Mesothelial cell of epicardium (in vitro differentiated cells): ENCODE results near the gene RFTN1. TPM values are rescaled to one million over a fixed set of nuclear protein-coding genes. Genes with fewer than 3 reads are reported as not detected.

Experiments
- DNase-seq, 2 experiments: peaks; one replicate each; pipeline ENCODE4 v3.0.0; 2021; ENCODE audit warnings: low spot score in 2 of 2; ENCODE audit not compliant: unreplicated experiment in 2 of 2
- H3K27ac Mint-ChIP-seq: 2 replicates; pipeline ENCODE4 v1.8.0; 2021; ENCODE audit warnings: mixed read lengths
- H3K27me3 Mint-ChIP-seq: 2 replicates; pipeline ENCODE4 v1.8.0; 2021; ENCODE audit warnings: low read depth, mixed read lengths
- H3K36me3 Mint-ChIP-seq: 2 replicates; pipeline ENCODE4 v1.8.0; 2021; ENCODE audit warnings: mixed read lengths
- H3K4me1 Mint-ChIP-seq: 2 replicates; pipeline ENCODE4 v1.8.0; 2021; ENCODE audit warnings: mixed read lengths
- H3K4me3 Mint-ChIP-seq: 2 replicates; pipeline ENCODE4 v1.8.0; 2021; ENCODE audit warnings: mild to moderate bottlenecking, moderate library complexity, mixed read lengths
- H3K9me3 Mint-ChIP-seq: 2 replicates; pipeline ENCODE4 v1.8.0; 2021; ENCODE audit warnings: mixed read lengths
- CTCF ChIP-seq: fragments of 200-600 bp; sonication (generic); IDR thresholded peaks from one replicate; pipeline ENCODE4 v1.5.0; 2021; ENCODE audit warnings: antibody characterized with exemption; ENCODE audit not compliant: unreplicated experiment
- total RNA-seq: library from RNA; stranded (reverse); gene quantifications from 3 replicates; pipeline ENCODE4 v1.2.1, GENCODE V29; 2021

RFTN1 gene
- total RNA-seq, 1 donor from 2014 or later = 10.0 TPM

- no peaks in the 10 kb centered on the region for H3K9me3 Mint-ChIP-seq
- no peaks in the 10 kb centered on the region for H3K36me3 Mint-ChIP-seq
- DNase-seq = no peak
- peaks cover 11% of the 10 kb centered on the region for H3K4me1 Mint-ChIP-seq
- no peaks in the 10 kb centered on the region for H3K27me3 Mint-ChIP-seq
- no peak for TF ChIP-seq CTCF
- no peak overlapping the region for H3K4me3 Mint-ChIP-seq
- no peak overlapping the region for H3K27ac Mint-ChIP-seq
These were observed 156.0 kb downstream of the RFTN1 start for GRCh38 chr3:16357186-16358121.

GRCh38 chr3:16355828-16356227 lies 157.7 kb downstream of the RFTN1 start:
- H3K27ac Mint-ChIP-seq = no peak overlapping the region
- no peaks in the 10 kb centered on the region for H3K36me3 Mint-ChIP-seq
- H3K4me1 Mint-ChIP-seq = peaks cover 11% of the 10 kb centered on the region
- no peak for TF ChIP-seq CTCF
- H3K4me3 Mint-ChIP-seq = no peak overlapping the region
- H3K9me3 Mint-ChIP-seq = no peaks in the 10 kb centered on the region
- DNase-seq = no peak
- no peaks in the 10 kb centered on the region for H3K27me3 Mint-ChIP-seq

- H3K9me3 Mint-ChIP-seq = no peaks in the 10 kb centered on the region
- H3K27ac Mint-ChIP-seq = no peak overlapping the region
- DNase-seq = no peak
- H3K4me3 Mint-ChIP-seq = no peak overlapping the region
- H3K4me1 Mint-ChIP-seq = peaks cover 17% of the 10 kb centered on the region
- no peaks in the 10 kb centered on the region for H3K27me3 Mint-ChIP-seq
- H3K36me3 Mint-ChIP-seq = no peaks in the 10 kb centered on the region
- no peak for TF ChIP-seq CTCF
These were observed 159.2 kb downstream of the RFTN1 start for GRCh38 chr3:16354291-16354690.

- H3K9me3 Mint-ChIP-seq = no peaks in the 10 kb centered on the region
- no peak for TF ChIP-seq CTCF
- no peak for DNase-seq
- no peaks in the 10 kb centered on the region for H3K27me3 Mint-ChIP-seq
- H3K4me3 Mint-ChIP-seq = no peak overlapping the region
- no peaks in the 10 kb centered on the region for H3K36me3 Mint-ChIP-seq
- H3K27ac Mint-ChIP-seq = no peak overlapping the region
- peaks cover 8% of the 10 kb centered on the region for H3K4me1 Mint-ChIP-seq
These were observed 161.1 kb downstream of the RFTN1 start for GRCh38 chr3:16352428-16352827.

- H3K27me3 Mint-ChIP-seq = no peaks in the 10 kb centered on the region
- no peaks in the 10 kb centered on the region for H3K9me3 Mint-ChIP-seq
- DNase-seq = no peak
- H3K4me1 Mint-ChIP-seq = peaks cover 6% of the 10 kb centered on the region
- H3K36me3 Mint-ChIP-seq = peaks cover 2% of the 10 kb centered on the region
- H3K4me3 Mint-ChIP-seq = no peak overlapping the region
- TF ChIP-seq CTCF = no peak
- H3K27ac Mint-ChIP-seq = peak overlapping the region; percentile 37
These were observed 162.7 kb downstream of the RFTN1 start for GRCh38 chr3:16350597-16351318.
